ENCODE results near the gene SLC25A31.

SLC25A31 gene

DNA sequence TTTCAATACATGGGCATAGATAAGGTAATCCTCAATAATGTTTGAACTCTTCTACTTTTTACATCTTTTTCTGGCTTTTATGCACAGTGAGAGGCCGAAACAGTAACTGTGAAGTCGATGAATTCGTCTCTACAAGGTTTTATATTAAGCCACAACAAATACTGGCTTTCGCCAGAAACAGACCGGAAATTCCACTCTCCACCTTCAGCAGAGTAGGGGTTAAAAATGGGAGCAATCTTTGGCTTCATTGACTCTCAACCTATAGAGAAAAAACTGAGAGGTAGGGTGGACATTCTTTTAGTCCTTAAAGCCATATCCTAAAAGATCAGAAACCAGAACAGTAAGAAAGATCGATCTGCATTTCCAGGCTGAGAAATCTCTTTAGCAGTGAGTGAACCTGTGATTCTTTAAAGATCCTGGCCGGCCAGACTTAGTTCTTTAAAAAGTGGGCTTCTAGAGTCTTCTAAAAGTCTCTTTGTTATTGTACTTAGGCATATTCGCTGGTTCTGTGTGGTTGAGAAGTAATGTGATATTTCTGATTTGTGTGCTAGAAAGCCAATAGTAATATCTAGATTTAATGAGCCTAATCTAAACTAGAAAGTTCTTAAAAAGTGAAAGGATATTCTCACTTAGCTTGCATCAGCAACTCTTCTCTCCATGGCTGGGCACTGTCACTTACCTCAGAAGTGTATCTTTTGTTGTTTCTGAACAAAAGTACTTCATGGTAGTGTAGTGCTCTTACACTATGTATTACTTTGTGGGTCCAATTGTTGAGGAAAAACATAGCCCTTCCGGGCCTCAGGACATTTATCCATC is 54.0 kb downstream of the SLC25A31 start:
- peak overlapping the region; percentile 81 for H3K4me3 ChIP-seq (ENCODE audit: low read length)
- TF ChIP-seq ZNF274 (IDR thresholded peaks at IDR 0.05; ENCODE audit: low read depth, low read length) = no peak

DNA sequence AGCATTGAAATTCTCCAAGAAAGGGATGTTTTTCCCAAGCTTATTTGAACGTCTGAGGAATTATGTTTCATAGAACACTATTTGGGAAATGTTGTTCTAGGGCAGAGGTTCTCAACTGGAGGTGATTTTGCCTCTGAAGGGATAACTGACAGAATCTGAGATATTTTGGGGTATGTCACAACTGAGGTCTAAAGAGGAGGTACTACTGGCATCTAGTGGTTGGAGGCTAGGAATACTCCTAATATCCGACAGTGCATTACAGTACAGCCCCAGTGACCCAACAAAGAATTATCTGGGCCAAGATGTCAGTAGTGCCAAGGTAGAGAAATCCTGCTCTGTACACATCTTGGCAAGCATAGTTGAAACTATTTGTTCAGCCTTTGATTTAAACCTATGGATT is 58.3 kb downstream of the SLC25A31 start:
- TF ChIP-seq ZNF274 (IDR thresholded peaks at IDR 0.05; ENCODE audit: low read depth, low read length) = no peak
- no peak overlapping the region for H3K4me3 ChIP-seq (ENCODE audit: low read length)

DNA sequence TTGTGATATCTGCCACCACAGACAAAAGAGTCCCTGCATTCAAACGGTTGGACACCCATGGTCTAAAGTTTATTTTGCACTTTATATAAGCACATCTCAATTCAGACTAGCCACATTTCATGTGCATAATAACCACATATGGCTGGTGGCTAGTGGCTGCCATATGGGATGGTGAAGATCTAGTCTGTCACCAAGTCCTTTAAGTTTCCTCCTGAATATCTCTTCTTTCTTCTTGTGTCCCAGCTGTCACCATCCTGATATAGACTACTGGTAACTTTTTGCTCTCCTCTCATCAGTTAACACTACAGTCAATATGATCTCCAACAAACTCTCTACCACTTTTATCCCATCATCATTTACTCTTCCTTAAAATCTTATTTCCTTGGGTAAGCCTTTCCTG is 61.2 kb downstream of the SLC25A31 start:
- H3K4me3 ChIP-seq (ENCODE audit: low read length) = no peak overlapping the region
- TF ChIP-seq ZNF274 (IDR thresholded peaks at IDR 0.05; ENCODE audit: low read depth, low read length) = no peak

DNA sequence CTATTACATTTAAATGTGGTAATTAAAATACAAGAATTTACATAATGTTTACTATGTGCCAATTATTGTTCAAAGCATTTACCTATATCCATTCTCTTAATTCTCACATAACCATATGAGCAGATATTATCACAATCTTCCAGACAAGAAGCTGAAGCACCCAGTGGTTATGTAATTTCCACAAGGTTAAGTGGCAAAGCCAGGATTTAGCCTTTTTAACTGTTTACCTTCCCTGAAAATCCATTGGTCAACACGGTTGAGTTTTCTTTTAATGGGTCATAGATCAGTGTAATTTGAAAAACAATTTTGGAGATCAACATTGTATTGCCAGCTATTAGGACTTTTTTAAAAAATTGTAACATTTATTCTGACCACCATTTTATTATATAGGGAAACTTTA is 63.3 kb downstream of the SLC25A31 start:
- H3K4me3 ChIP-seq (ENCODE audit: low read length) = no peak overlapping the region
- TF ChIP-seq ZNF274 (IDR thresholded peaks at IDR 0.05; ENCODE audit: low read depth, low read length) = no peak

DNA sequence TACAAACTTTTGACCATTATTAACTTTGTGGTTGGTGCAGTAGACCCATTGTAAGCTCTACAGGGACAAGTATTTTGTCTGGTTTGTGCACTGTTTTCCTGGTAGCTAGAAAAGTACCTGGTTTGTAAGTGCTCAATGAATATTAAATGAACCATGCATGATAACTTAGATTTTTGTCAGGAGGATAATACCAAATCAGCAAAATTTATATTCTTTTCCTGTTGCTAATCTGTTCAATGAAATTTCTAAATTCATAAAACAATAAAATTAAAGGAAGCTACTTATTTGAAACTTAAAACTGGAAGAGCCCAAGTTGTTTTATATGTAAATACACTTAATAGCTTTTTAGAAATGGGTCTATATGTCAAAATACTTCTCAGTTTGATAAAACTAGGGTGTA is 69.5 kb downstream of the SLC25A31 start:
- no peak overlapping the region for H3K4me3 ChIP-seq (ENCODE audit: low read length)
- no peak for TF ChIP-seq ZNF274 (IDR thresholded peaks at IDR 0.05; ENCODE audit: low read depth, low read length)

DNA sequence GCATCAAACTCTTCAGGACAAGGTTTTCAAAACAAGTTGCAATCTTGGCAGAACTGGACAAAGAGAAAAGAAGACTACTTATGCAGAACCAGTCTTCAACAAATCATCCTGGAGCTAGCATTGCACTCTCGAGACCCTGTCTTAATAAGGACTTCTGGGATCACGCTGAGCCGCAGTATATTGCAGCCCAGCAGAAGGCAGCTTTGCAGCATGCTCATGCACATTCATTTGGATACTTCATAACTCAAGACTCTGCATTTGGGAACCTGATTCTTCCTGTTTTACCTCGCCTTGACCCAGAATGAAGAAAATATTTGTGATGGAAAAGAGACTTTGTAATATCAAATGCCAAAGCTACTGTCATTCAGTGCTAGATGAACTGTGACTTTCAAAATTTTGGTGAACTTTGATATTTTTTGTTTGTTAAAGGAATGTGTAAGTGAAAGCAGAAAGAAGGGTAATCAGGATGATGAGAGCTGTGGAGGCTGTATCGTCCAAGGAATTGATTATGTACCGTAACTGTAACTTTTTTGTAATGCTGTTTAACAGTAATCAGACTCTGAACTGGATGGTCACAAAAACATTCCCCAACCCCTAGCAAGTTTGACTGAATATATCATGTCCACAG is 79.1 kb downstream of the SLC25A31 start:
- H3K4me3 ChIP-seq (ENCODE audit: low read length) = no peak overlapping the region
- no peak for TF ChIP-seq ZNF274 (IDR thresholded peaks at IDR 0.05; ENCODE audit: low read depth, low read length)

DNA sequence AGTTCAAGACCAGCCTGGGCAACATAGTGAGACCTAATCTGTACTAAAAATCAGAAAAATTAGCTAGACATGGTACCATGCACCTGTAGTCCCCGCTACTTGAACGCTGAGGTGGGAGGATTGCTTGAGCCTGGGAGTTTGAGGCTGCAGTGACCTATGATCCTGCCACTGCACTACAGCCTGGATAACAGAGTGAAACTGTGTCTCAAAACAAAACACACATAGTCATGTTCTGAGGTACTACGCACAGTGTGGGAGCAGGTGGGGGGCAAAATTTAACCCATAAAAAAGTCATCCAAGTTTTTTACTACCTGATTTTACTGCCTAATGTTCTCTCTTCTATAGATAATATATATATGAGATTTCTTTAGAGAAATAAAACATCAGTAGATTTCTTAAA is 80.4 kb downstream of the SLC25A31 start:
- no peak for TF ChIP-seq ZNF274 (IDR thresholded peaks at IDR 0.05; ENCODE audit: low read depth, low read length)
- H3K4me3 ChIP-seq (ENCODE audit: low read length) = no peak overlapping the region

DNA sequence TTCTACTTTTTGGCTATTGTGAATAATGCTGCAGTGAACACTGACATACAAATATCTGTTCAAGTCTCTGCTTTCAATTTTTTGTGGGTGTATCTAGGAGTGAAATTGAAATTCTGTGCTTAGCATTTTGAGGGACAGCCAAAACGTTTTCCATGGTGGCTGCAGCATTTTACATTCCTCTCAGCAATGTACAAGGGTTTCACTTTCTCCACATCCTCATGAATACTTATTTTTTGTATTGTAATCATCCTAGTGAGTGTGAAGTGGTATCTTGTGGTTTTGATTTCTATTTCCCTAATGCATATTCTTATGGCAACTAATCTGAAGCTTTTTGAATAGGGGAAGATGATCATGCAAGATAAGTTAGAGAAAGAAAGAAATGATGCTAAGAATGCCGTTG is 92.2 kb downstream of the SLC25A31 start:
- TF ChIP-seq ZNF274 (IDR thresholded peaks at IDR 0.05; ENCODE audit: low read depth, low read length) = no peak
- H3K4me3 ChIP-seq (ENCODE audit: low read length) = no peak overlapping the region

Measured in GM08714 (cell line).